Measurements from ENCODE around the gene CIP2A. TPM values are rescaled to one million over a fixed set of nuclear protein-coding genes. Genes with fewer than 3 reads are reported as not detected.

The CIP2A gene
- total and polyA plus RNA-seq, 2 donors, result 2.6 to 28.2 TPM

GRCh38 chr3:108552267-108553159 is 36.7 kb downstream of the CIP2A start:
- WGBS, result 56% methylated on average over 4 of the region's 4 CpGs
- DNase-seq (ENCODE audit: extremely low spot score), result no peak
- H3K4me1 ChIP-seq (ENCODE audit: insufficient read depth), result no peaks in the 10 kb centered on the region
- no peaks in the 10 kb centered on the region for H3K36me3 ChIP-seq (ENCODE audit: insufficient read depth)
- no peak overlapping the region for H3K4me3 ChIP-seq (ENCODE audit: low read depth, low read length)
- H3K27ac ChIP-seq (ENCODE audit: low read depth), result no peak overlapping the region

DNA sequence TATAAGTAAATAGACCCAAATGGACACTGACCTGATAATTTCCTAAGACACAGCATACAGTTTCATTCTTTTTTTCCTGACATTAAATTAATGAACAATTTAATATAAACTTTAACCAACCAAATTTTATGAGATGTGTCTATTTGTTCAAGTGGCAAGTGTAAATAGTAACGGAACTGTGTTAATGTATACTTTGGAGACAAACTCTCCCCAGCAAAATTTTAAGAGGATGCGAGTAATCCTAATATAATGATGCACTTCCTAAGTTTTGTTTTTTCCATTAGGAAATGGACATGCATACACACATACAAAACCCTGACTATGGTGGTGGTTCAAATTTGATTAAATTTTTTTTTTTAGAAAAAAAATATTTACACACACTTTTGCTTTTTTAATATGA is 40.4 kb downstream of the CIP2A start:
- no peak for DNase-seq (ENCODE audit: extremely low spot score)
- 94% methylated on average over 2 of the region's 2 CpGs for WGBS
- no peaks in the 10 kb centered on the region for H3K4me1 ChIP-seq (ENCODE audit: insufficient read depth)
- H3K36me3 ChIP-seq (ENCODE audit: insufficient read depth), result no peaks in the 10 kb centered on the region
- no peak overlapping the region for H3K4me3 ChIP-seq (ENCODE audit: low read depth, low read length)
- no peak overlapping the region for H3K27ac ChIP-seq (ENCODE audit: low read depth)

GRCh38 chr3:108548304-108548703 is 40.9 kb downstream of the CIP2A start:
- Histone ChIP-seq H3K4me1 (ENCODE audit: insufficient read depth) (no peaks in the 10 kb centered on the region), H3K36me3 (ENCODE audit: insufficient read depth) (no peaks in the 10 kb centered on the region), H3K27ac (ENCODE audit: low read depth) (no peak overlapping the region), H3K4me3 (ENCODE audit: low read depth, low read length) (no peak overlapping the region)
- DNase-seq (ENCODE audit: extremely low spot score), result no peak
- WGBS, result 60% methylated on average over 1 of the region's 1 CpG

DNA sequence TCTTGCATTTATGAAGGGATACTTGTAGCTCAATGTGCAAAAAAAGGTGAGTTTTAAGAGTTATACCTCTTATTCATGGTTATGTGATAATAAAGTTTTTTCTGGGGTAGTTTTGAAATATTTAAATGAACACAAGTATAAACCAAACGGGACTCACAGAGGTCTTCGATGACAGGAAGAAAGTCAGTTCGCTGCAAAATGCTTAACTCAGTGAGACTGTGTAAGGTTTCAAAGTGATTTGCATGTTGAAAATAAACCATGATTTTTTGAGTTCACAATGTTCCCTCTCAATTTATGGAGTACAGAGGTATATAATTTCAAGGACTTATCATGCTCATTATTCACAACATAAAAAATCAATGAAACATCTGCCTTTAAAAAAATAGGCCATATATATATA is 42.5 kb downstream of the CIP2A start:
- no peaks in the 10 kb centered on the region for H3K36me3 ChIP-seq (ENCODE audit: insufficient read depth)
- DNase-seq (ENCODE audit: extremely low spot score), result no peak
- no peaks in the 10 kb centered on the region for H3K4me1 ChIP-seq (ENCODE audit: insufficient read depth)
- 69% methylated on average over 3 of the region's 3 CpGs for WGBS
- no peak overlapping the region for H3K27ac ChIP-seq (ENCODE audit: low read depth)
- H3K4me3 ChIP-seq (ENCODE audit: low read depth, low read length), result no peak overlapping the region

GRCh38 chr3:108546247-108546646 is 43.0 kb downstream of the CIP2A start:
- DNase-seq (ENCODE audit: extremely low spot score), result no peak
- H3K4me1 ChIP-seq (ENCODE audit: insufficient read depth), result no peaks in the 10 kb centered on the region
- H3K36me3 ChIP-seq (ENCODE audit: insufficient read depth), result no peaks in the 10 kb centered on the region
- H3K27ac ChIP-seq (ENCODE audit: low read depth), result no peak overlapping the region
- H3K4me3 ChIP-seq (ENCODE audit: low read depth, low read length), result no peak overlapping the region
- 60% methylated on average over 1 of the region's 1 CpG for WGBS

DNA sequence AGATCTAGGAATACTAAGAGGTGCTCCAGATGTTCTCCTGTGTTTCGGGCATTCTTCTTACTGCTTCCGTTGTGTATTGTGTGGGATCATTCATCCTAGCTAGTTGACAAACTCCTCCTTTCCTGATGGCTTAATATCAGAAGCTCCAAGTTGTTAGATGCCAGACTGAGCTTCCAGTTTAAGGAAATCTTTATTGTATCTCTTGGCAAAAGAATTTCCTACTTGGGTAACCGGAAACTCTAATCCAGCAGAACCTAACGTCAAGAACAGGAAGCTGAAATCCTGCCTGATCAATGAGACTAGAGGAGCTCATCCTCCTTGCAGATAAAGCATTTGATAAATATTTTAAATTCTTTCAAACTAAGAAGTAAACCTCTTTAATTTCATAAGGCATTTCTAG is 51.2 kb downstream of the CIP2A start:
- no peaks in the 10 kb centered on the region for H3K36me3 ChIP-seq (ENCODE audit: insufficient read depth)
- no peaks in the 10 kb centered on the region for H3K4me1 ChIP-seq (ENCODE audit: insufficient read depth)
- 48% methylated on average over 4 of the region's 4 CpGs for WGBS
- no peak for DNase-seq (ENCODE audit: extremely low spot score)
- no peak overlapping the region for H3K4me3 ChIP-seq (ENCODE audit: low read depth, low read length)
- no peak overlapping the region for H3K27ac ChIP-seq (ENCODE audit: low read depth)

GRCh38 chr3:108528459-108529252 is 60.6 kb downstream of the CIP2A start:
- no peak overlapping the region for H3K4me3 ChIP-seq (ENCODE audit: low read depth, low read length)
- 40% methylated on average over 3 of the region's 3 CpGs for WGBS
- H3K27ac ChIP-seq (ENCODE audit: low read depth), result no peak overlapping the region
- DNase-seq (ENCODE audit: extremely low spot score), result no peak
- H3K4me1 ChIP-seq (ENCODE audit: insufficient read depth), result no peaks in the 10 kb centered on the region
- no peaks in the 10 kb centered on the region for H3K36me3 ChIP-seq (ENCODE audit: insufficient read depth)

- DNase-seq (ENCODE audit: extremely low spot score), result no peak
- Histone ChIP-seq H3K36me3 (ENCODE audit: insufficient read depth) (no peaks in the 10 kb centered on the region), H3K27ac (ENCODE audit: low read depth) (no peak overlapping the region), H3K4me3 (ENCODE audit: low read depth, low read length) (no peak overlapping the region), H3K4me1 (ENCODE audit: insufficient read depth) (no peaks in the 10 kb centered on the region)
- WGBS, result 83% methylated on average over 2 of the region's 2 CpGs
These were observed 61.4 kb downstream of the CIP2A start for GRCh38 chr3:108527817-108528216.

- Histone ChIP-seq H3K27ac (ENCODE audit: low read depth) (no peak overlapping the region), H3K4me1 (ENCODE audit: insufficient read depth) (no peaks in the 10 kb centered on the region), H3K36me3 (ENCODE audit: insufficient read depth) (no peaks in the 10 kb centered on the region), H3K4me3 (ENCODE audit: low read depth, low read length) (no peak overlapping the region)
- DNase-seq (ENCODE audit: extremely low spot score), result no peak
These were observed 62.1 kb downstream of the CIP2A start for GRCh38 chr3:108527109-108527508.

DNA sequence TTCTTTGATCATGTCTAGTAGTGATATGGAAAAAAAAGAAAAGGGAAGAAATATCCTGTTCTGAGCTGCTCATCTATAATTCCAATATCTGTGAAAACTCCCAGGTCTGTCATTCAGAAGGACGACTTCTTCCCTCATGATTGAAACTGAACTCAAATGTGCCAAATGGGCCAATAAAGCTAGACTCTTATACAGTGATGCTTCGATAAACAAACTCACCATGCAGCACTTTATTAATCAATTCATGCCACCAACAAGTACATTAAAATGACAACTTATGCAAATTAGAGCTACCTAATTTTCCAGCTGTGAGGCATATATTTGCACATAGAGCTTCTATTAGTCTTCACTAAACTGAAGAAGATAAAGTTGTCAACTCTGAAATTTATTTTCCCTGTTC is 63.3 kb downstream of the CIP2A start:
- Histone ChIP-seq H3K27ac (ENCODE audit: low read depth) (no peak overlapping the region), H3K36me3 (ENCODE audit: insufficient read depth) (no peaks in the 10 kb centered on the region), H3K4me1 (ENCODE audit: insufficient read depth) (no peaks in the 10 kb centered on the region), H3K4me3 (ENCODE audit: low read depth, low read length) (no peak overlapping the region)
- 92% methylated on average over 2 of the region's 2 CpGs for WGBS
- no peak for DNase-seq (ENCODE audit: extremely low spot score)

- Histone ChIP-seq H3K27ac (ENCODE audit: low read depth) (no peak overlapping the region), H3K4me3 (ENCODE audit: low read depth, low read length) (no peak overlapping the region), H3K36me3 (ENCODE audit: insufficient read depth) (no peaks in the 10 kb centered on the region), H3K4me1 (ENCODE audit: insufficient read depth) (no peaks in the 10 kb centered on the region)
- no peak for DNase-seq (ENCODE audit: extremely low spot score)
- WGBS, result 77% methylated on average over 2 of the region's 2 CpGs
These were observed 64.0 kb downstream of the CIP2A start for GRCh38 chr3:108525256-108525655.

- H3K4me1 ChIP-seq (ENCODE audit: insufficient read depth), result no peaks in the 10 kb centered on the region
These were observed 64.7 kb downstream of the CIP2A start for GRCh38 chr3:108524537-108524936.

DNA sequence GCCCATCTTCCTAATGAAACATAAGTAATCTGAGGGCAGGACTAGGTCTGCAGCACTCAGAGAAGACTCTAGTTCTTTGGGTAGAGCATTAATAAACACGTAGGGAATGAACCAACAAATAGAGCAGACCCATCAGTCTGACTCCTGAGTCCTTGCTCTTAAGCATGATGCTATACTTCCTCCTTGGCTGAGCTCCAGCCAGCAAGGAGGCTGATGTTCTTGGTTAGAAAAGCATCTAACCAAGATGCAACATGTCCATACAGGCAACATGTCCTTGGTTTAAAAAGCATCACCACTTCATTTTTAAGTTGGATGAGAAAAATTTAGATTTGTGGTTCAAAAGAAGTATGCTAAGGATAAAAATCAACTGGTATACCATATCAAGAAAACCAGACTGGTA is 70.3 kb downstream of the CIP2A start:
- Histone ChIP-seq H3K4me1 (ENCODE audit: insufficient read depth) (no peaks in the 10 kb centered on the region), H3K4me3 (ENCODE audit: low read depth, low read length) (no peak overlapping the region), H3K36me3 (ENCODE audit: insufficient read depth) (no peaks in the 10 kb centered on the region), H3K27ac (ENCODE audit: low read depth) (no peak overlapping the region)
- DNase-seq (ENCODE audit: extremely low spot score), result no peak
- WGBS, result 66% methylated on average over 1 of the region's 1 CpG

More at GRCh38 chr3:108524537-108524936, 64.7 kb downstream of the CIP2A start:
- no peak for DNase-seq (ENCODE audit: extremely low spot score)
- whole genome bisulfite sequencing, result 12% methylated on average over 2 of the region's 2 CpGs
- no peak overlapping the region for H3K27ac ChIP-seq (ENCODE audit: low read depth)
- no peak overlapping the region for H3K4me3 ChIP-seq (ENCODE audit: low read depth, low read length)
- no peaks in the 10 kb centered on the region for H3K36me3 ChIP-seq (ENCODE audit: insufficient read depth)

GRCh38 chr3:108516881-108517280 is 72.4 kb downstream of the CIP2A start:
- Histone ChIP-seq H3K27ac (ENCODE audit: low read depth) (no peak overlapping the region), H3K4me3 (ENCODE audit: low read depth, low read length) (no peak overlapping the region), H3K4me1 (ENCODE audit: insufficient read depth) (no peaks in the 10 kb centered on the region), H3K36me3 (ENCODE audit: insufficient read depth) (no peaks in the 10 kb centered on the region)
- DNase-seq (ENCODE audit: extremely low spot score), result no peak
- 91% methylated on average over 2 of the region's 2 CpGs for WGBS
